SH-SY5Y (cell line): ENCODE data around the gene HSD17B11.

Experiments used
- GATA2 ChIP-seq: IDR thresholded peaks from 2 replicates; pipeline ENCODE4 v1.6.1; 2011; ENCODE audit warnings: mild to moderate bottlenecking, low read depth, low read length
- GATA3 ChIP-seq: IDR thresholded peaks from 2 replicates; pipeline ENCODE4 v1.6.1; 2011; ENCODE audit warnings: low read depth, mild to moderate bottlenecking, low read length, moderate library complexity

HSD17B11 gene

DNA sequence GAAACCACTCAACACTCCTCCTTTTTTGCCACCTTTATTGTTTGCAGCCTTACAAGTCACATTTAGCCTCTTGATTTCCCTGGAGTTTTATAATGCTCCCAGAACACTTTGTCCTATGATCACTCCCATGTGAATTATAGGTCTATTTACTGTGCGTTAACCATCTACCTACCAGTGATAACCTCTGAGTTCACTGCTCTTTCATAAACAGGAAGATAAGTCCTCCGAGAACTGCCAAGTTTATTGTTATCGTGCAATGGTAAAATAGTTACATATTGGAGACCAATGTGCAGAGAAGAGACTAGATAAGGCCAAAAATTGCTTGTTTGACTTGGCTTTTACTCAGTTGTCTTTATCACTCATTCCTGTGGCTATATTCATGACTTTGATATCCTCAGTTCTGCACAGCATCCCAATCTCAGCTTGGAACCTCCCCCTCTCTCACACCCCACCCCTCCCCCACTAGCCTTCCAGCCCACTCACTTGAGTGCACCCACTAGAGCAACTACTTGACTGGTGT lies 18.5 kb upstream of the HSD17B11 start:
- TF ChIP-seq GATA3 (no peak), GATA2 (no peak)

DNA sequence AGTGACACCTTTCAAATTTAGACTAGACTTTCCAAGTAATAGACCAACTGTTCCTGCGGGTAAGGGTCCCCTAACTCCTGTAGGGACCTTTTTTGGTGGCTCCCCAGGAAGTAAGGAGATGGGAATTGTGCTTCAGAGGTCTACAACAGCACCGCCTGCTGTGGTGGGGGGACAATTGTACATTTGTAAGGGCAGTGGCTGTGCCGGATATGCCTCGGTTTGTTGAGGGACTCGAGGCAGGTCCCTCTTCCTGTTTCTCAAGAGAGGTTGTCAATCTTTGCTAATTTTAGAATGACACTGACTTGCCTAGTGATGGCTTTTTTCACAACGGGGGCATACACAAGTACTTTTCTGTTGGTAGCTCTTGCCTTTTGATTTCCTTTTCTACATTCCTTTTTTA lies 15.5 kb upstream of the HSD17B11 start:
- TF ChIP-seq GATA3 (no peak), GATA2 (no peak)

DNA sequence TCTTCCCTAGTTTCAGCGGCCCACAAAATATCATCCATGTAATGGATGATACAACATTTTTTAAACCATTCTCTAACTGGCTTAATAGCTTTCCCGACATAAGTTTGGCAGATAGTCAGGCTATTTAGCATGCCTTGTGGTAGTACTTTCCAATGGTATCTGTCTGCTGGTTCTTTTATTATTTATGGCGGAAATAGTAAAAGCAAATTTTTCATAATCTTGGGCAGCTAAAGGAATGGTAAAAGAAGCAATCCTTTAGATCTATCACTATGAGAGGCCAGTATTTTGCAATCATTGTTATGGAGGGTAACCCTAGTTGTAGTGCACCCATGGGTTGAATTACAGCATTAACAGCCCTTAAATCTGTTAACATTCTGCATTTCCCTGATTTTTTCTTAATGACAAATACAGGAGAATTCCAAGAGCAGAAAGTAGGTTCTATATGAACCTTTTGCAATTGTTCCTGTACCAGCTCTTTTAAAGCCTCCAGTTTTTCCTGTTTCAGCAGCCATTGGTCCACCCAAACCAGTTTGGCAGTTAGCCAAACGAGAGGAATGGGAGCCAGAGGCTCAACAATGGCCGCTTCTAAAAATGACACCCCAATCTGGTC lies 14.3 kb upstream of the HSD17B11 start:
- no peak for TF ChIP-seq GATA2

DNA sequence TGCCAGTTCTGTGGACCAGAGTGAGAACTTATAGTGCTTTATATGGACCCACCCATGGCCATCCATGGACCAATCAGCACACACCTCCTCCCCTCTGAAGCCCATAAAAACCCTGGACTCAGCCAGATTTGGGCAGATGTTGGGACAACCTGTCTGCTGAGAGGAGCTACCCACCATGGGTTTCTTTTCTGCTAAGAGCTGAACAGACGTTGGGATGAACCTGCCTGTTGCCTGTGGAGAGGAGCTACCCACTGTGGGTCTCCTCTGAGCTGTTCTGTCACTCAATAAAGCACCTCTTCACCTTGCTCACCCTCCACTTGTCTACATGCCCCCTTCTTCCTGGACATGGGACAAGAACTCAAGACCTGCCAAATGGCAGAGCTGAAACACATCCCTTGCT lies 9.0 kb upstream of the HSD17B11 start:
- TF ChIP-seq GATA2, result no peak
- no peak for TF ChIP-seq GATA3

DNA sequence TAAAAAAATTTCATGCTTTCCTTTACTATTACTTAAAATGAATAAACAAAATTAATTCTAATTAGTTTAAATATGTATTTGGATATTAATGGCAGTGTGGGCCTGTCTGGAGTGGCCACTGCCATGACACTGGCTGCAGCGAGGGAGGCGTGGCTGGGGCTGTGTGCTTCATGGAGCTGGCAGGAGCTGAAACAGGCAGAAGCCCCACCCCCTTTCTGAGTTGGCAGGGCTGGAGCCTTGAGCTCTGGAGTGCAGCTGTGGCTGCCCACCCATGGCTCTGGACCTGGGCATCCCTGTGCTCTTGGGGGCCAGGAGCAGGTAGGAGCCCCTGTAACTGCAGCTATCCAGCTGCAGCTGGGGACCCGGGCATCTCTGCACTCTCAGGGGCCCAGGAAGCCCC lies 8.2 kb upstream of the HSD17B11 start:
- TF ChIP-seq GATA2, result no peak
- TF ChIP-seq GATA3, result no peak

DNA sequence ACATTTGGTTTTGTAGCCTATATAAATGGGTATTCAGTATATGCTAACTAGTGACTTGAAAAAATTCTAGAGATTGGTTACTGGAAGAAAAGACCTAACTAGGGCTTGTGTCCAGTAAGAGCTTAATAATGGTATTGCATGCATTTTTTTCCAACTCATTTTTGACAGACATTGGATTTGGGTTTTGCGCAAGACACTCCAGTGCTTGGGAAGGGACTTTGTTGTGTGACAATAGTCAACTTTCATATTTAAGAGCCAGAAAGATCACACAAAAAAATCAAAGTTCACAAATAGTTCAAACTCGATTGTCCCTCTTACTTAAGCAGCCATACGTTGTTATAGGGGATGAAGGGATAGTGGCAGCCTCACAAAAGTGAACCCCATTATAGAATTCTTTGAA lies 1.2 kb upstream of the HSD17B11 start:
- no peak for TF ChIP-seq GATA3
- no peak for TF ChIP-seq GATA2

DNA sequence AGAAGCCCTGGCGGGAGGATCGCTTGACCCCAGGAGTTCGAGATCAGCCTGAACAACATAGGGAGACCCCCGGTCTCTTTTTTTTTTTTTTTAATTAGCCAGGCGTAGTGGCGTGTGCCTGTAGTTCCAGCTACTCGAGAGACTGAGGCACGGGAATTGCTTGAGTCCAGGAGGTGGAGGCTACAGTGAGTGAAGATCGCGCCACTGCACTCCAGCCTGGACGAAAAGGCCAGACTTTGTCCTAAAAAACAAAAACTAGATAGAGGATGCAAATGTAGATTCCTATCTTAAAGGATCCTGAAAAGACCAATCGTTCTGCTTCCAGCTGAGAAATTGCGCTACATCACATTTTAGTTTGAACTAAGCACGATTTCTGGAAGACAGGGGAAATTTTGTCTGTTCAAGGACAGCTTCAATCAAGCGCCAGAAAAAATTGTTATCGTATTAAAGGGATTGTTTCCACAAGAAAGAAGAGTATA lies 627 bp upstream of the HSD17B11 start:
- TF ChIP-seq GATA3 (peak; percentile 60), GATA2 (peak; percentile 48; the same call in 1 of the 2 replicates)

DNA sequence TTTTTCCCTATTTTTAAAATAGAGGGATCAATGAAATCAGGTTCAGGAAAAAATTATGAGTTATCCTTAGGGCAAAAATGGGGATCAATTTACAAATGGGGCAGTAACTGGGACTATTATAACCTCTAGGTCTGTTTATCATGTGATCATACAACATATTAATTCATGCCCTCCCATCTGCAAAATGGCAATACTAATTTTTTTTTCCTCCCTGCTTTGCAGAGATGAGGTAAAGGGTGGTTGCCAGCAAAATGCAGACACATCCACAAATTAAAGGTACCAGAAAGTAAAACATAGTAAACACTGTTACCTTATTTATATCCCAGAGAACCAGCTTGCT lies 467 bp downstream of the HSD17B11 start:
- TF ChIP-seq GATA3 (no peak), GATA2 (no peak)

DNA sequence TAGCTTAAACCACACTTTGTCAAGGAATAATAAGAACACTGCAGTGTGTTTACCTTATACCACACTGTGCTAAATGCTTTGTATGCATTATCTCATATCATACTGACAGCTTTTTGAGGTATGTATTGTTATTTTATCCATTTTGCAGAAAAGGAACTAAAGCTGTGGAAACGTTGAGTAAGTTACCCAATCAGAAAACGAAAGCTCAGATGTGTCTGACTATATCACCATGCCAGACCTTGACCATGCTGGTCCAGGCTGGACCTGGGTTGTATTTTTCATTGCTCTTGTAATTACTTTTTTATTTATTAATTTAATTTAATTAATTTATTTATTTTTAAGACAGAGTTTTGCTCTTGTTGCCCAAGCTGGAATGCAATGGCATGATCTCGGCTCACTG lies 2.1 kb downstream of the HSD17B11 start:
- TF ChIP-seq GATA3 (no peak), GATA2 (no peak)

DNA sequence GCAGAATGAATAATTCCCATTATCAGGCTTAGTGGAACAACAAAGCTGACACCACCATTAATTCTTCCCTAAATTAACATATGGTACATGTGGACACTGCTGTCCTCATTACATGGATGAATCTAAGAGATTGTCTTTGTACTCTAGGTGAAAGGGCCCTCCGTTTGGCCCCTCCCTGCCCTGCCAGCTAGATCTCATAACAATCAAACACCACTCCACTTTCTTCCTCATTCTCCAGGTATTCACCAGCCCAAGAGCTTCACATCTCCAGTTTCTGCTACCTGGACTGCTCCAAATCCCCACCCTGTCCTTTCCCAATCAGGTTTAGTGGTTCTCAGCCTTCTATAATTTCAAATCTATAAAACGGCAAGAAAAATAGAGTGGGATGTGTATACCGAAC lies 3.8 kb downstream of the HSD17B11 start:
- TF ChIP-seq GATA3 (no peak), GATA2 (no peak)

DNA sequence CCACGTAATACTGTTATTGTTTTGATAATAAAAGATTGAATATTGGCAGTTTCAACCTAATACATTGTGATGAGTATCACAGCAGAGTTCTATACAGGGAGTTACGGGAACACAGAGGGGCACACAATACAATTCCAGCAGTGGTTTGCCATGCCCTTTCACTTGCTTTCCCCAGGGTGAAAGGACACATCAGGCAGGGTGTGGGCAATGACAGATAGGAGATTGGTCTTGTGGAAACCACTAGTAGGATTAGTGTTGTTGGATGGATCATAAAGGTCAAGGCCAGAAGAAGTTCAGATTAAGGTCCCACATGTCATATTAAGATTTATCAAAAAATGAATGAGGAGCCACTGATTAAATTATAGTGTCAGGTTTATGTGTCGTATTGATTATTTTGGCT lies 8.1 kb downstream of the HSD17B11 start:
- no peak for TF ChIP-seq GATA2
- TF ChIP-seq GATA3, result no peak

DNA sequence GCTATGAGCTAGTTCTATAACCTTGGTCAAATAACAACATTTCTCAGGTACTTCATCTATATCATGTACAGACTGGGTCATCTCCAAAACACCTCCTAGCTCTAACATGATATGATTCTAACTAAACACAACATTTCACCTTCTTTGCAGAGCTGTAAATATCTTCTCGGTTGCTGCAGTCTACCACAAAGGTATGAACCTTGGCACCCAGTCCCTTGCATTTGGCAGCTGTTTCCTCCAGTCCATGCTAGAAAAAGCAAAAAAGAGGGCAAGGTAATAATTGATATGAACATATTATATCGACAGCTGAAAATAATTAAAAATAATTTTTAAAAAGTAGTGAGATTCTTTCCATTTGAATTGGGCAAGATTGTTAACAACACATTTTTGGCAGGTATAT lies 8.9 kb downstream of the HSD17B11 start:
- TF ChIP-seq GATA3, result no peak
- TF ChIP-seq GATA2, result no peak

DNA sequence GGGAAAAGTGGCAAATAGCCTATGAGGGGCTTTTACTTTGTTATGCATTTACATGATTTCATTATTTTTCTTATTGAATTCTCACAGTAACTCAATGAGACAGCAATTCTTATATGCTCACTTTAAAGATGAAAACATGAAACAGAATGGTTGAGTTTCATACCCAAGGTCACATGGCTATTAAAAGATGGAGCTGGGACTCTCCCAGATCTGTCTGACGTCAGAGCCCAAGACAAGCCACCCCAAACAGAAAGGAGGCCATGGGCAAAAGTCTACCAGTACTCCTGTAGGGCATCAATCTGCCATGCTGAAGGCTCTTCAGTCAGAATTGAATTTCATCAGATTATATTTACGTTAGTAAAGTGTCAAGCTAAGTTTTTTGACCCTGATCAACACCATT lies 13.2 kb downstream of the HSD17B11 start:
- TF ChIP-seq GATA2 (no peak), GATA3 (no peak)

DNA sequence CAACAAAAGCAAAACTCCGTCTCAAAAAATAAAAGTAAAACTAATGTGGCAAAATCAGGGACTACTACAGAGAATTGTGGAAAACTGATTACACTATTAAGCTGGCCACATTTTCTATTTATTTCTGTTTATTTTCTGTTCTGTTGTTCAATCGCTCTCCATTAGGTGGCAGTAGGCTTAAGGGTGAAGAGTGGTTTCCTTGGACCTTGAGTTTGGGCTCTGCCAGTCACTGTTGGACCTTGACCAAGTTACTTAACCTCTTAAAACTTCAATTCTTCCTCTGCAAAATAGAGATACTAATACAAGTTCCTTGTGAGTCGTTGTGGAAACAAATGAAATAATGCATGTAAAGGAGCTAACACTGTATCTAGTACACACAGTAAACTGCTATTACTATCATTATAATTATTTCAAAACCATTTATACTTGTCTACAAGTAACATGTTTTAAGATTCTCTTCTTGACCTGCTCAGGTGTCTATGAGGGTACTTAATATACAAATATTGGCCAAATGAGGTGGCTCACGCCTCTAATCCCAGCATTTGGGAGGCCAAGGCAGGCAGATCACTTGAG lies 15.2 kb downstream of the HSD17B11 start:
- TF ChIP-seq GATA3 (no peak), GATA2 (no peak)

DNA sequence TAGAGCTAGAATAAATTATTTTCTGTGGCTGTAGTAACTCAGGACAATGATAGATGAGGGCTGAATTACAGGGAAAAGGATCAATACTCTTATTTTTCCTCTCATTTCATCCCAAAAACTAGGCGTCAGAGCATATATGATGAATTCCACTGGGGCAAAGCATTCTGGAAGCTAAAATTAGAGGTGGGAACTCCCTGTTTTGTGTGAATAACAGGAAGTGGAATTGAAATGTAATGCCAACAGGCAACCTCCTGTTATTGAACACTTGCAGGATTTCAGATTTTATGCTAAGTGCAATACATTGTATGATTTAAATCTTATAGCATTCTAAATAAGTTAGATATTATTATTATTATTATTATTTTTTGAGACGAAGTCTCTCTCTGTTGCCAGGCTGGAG lies 20.9 kb downstream of the HSD17B11 start:
- TF ChIP-seq GATA2, result no peak
- TF ChIP-seq GATA3, result no peak
